ENCODE results near the gene KCNK3. TPM values are rescaled to one million over a fixed set of nuclear protein-coding genes. Genes with fewer than 3 reads are reported as not detected.

Gene KCNK3
- total and polyA plus RNA-seq, 10 donors, result 0.61 to 6.0 (median 2.0) TPM

DNA sequence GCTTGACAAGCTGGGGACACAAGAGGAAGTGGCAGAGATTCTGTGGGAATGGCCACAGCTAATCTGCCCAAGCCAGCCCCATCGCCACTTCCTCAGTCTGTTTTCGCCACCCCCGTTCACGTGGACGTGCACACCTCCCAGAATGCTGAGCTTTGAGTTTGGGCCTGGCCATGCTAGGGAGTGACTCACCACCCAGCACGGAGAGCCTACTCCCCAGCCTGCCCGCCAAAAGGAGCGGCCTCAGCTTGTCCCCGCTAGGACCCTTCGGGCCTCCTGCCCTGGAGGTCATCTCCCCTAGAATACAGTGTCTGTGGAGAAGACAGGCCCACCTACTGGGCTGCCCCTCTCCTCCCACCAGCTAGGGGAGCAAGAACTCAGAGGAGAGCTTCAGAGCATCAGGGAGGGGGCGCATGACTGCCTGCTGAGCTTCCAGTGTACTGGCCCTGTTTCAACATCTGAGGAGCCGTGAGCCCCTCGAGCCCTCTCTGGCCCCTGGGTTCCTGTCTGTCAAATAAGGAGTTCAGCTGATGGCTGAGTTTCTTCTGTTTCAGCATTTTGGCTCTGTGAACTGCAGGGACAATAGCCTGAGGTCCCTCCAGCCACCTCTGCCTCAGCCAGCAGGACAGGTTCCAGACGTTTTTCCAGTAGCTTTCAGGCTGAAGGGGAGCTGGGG is 76.7 kb downstream of the KCNK3 start:
- Histone ChIP-seq H3K27me3 (replicated peaks in 1 of 7) (no peaks in the 10 kb centered on the region), H3K4me3 (no peak overlapping the region), H3K27ac (peak overlapping the region in 7 of 8 donors; percentile 38 to 92 (median 83)), H3K4me1 (peaks cover 50 to 100% (median 85%) of the 10 kb centered on the region in 6 donors), H3K36me3 (peaks cover 0 to 30% (median 3%) of the 10 kb centered on the region in 6 donors), H3K9me3 (no peaks in the 10 kb centered on the region)
- 36 to 58% (median 47%) methylated on average over 13 to 14 of the region's 14 CpGs for WGBS, 5 donors
- no peak for TF ChIP-seq POLR2A (IDR thresholded peaks at IDR 0.05)
- peak; percentile 76 to 87 (median 78) for TF ChIP-seq POLR2AphosphoS5 (IDR thresholded peaks at IDR 0.05)
- intact Hi-C loops (cut with DNase I; ENCODE audit: low total_unique reads), result no loop called here
- peak; percentile 85 for DNase-seq

DNA sequence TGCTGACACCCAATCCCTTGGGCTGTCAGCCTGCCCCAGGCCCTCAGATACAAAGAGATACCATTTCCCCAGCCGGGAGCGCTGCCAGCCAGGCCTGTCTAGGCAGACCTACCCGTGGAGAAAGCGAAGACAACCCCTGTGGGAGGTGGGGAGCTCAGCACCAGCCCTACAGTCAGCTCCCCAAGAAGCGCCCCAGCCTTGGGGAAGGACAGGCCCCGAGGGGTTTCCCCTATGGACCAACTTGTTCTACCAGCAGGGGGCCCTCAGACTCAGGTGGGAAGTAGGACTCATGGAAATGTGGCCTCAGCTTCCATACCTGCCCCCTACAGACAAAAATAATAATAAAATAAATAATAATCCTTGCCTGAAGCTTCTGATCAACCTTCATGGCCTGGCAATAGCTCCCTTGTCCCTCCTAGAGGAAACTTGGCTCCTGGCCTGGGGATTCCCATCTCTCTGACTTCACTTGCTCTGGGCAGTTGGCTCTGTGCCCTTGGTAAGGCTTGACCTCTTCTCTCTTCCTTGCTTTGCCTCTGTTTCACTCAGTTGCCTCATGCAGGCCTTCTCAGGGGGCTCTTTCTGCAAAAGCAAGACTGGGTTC is 78.6 kb downstream of the KCNK3 start:
- no peak overlapping the region for H3K4me3 ChIP-seq
- H3K4me1 ChIP-seq, result peaks cover 36 to 82% (median 69%) of the 10 kb centered on the region in 6 donors
- peaks cover 0 to 40% (median 21%) of the 10 kb centered on the region in 6 donors for H3K36me3 ChIP-seq
- no peaks in the 10 kb centered on the region for H3K9me3 ChIP-seq
- peak overlapping the region; percentile 40 to 92 (median 75) for H3K27ac ChIP-seq
- intact Hi-C loops (cut with DNase I; ENCODE audit: low total_unique reads), result no loop called here
- no peaks in the 10 kb centered on the region for H3K27me3 ChIP-seq (replicated peaks in 1 of 7)
- no peak for DNase-seq
- TF ChIP-seq POLR2AphosphoS5 (IDR thresholded peaks at IDR 0.05), result peak in 1 of 3 donors; percentile 62
- no peak for TF ChIP-seq POLR2A (IDR thresholded peaks at IDR 0.05)
- TF ChIP-seq, protein P1, sequence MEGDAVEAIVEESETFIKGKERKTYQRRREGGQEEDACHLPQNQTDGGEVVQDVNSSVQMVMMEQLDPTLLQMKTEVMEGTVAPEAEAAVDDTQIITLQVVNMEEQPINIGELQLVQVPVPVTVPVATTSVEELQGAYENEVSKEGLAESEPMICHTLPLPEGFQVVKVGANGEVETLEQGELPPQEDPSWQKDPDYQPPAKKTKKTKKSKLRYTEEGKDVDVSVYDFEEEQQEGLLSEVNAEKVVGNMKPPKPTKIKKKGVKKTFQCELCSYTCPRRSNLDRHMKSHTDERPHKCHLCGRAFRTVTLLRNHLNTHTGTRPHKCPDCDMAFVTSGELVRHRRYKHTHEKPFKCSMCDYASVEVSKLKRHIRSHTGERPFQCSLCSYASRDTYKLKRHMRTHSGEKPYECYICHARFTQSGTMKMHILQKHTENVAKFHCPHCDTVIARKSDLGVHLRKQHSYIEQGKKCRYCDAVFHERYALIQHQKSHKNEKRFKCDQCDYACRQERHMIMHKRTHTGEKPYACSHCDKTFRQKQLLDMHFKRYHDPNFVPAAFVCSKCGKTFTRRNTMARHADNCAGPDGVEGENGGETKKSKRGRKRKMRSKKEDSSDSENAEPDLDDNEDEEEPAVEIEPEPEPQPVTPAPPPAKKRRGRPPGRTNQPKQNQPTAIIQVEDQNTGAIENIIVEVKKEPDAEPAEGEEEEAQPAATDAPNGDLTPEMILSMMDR (IDR thresholded peaks at IDR 0.05 in 8 of 11, conservative IDR thresholded peaks at IDR 0.05 in 3 of 11), result peak in 4 of 11 experiments; percentile 5 to 34 (median 16)
- WGBS, 5 donors, result 56 to 80% (median 74%) methylated on average over 2 to 6 of the region's 6 CpGs

GRCh38 chr2:26772064-26773001 is 79.8 kb downstream of the KCNK3 start:
- Histone ChIP-seq H3K36me3 (peaks cover 0 to 48% (median 34%) of the 10 kb centered on the region in 6 donors), H3K27ac (peak overlapping the region; percentile 40 to 92 (median 75)), H3K9me3 (no peaks in the 10 kb centered on the region), H3K27me3 (replicated peaks in 1 of 7) (no peaks in the 10 kb centered on the region), H3K4me1 (peaks cover 28 to 70% (median 57%) of the 10 kb centered on the region in 6 donors), H3K4me3 (no peak overlapping the region)
- TF ChIP-seq POLR2A (IDR thresholded peaks at IDR 0.05), result no peak
- TF ChIP-seq, protein P1 (IDR thresholded peaks at IDR 0.05 in 8 of 11, conservative IDR thresholded peaks at IDR 0.05 in 3 of 11), result no peak
- TF ChIP-seq POLR2AphosphoS5 (IDR thresholded peaks at IDR 0.05), result peak in 2 of 3 donors; percentile 86 to 92
- peak; percentile 86 for DNase-seq
- intact Hi-C loops (cut with DNase I; ENCODE audit: low total_unique reads), result no loop called here
- 42 to 50% (median 48%) methylated on average over 13 of the region's 13 CpGs for whole genome bisulfite sequencing, 5 donors

DNA sequence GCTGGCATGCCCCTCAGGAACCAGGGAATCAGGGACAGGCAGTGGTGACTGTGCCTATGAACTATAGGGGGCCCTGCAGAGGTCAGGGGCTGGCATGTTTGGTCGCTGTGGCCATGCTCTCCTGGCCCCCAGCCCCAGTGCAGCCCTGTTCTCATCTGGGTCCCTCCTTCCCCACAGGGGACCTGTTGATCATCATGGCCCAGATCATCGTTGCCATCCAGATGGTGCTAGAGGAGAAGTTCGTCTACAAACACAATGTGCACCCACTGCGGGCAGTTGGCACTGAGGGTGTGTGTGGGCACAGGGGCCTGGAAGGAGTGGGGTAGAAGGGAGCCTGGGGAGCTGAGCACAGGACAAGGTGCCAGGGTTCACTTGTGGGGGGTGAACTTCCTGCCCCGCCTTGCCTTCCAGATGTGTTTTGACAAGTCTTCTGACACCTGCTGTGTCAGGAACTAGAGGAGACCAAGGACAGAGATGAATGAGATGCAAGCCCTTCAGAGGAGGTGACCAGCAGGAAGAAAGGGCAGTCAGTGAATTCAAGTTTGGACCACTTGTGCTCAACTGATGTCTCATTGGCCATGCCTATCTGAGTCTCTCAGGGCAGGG is 83.8 kb downstream of the KCNK3 start:
- intact Hi-C loops (cut with DNase I; ENCODE audit: low total_unique reads), result no loop called here
- Histone ChIP-seq H3K27me3 (replicated peaks in 1 of 7) (no peaks in the 10 kb centered on the region), H3K4me1 (peaks cover 11 to 39% (median 23%) of the 10 kb centered on the region in 6 donors), H3K27ac (no peak overlapping the region), H3K36me3 (peaks cover 0 to 78% (median 70%) of the 10 kb centered on the region in 6 donors), H3K4me3 (no peak overlapping the region), H3K9me3 (no peaks in the 10 kb centered on the region)
- TF ChIP-seq, protein P1 (IDR thresholded peaks at IDR 0.05 in 8 of 11, conservative IDR thresholded peaks at IDR 0.05 in 3 of 11), result no peak
- TF ChIP-seq POLR2AphosphoS5 (IDR thresholded peaks at IDR 0.05), result peak in 1 of 3 donors; percentile 7
- 92 to 94% (median 93%) methylated on average over 5 of the region's 5 CpGs for WGBS, 5 donors
- DNase-seq, result no peak

Measured in spleen (tissue), 11 donors.